Endothelial cell of umbilical vein (primary cell): ENCODE data around the gene LMAN2. TPM values are rescaled to one million over a fixed set of nuclear protein-coding genes. Genes with fewer than 3 reads are reported as not detected.

Experiments
- BruUV-seq: library from RNA; stranded (reverse); fragments of 400-500 nt; replicated peaks from 2 replicates; lab custom pipeline; 2021; lab: Mats Ljungman, UMichigan
- CTCF ChIA-PET: fragments of 300-600, 350-600 bp; sonication (Branson Sonifier 250); formaldehyde crosslinking; loops from one replicate; lab custom pipeline; 2021; ENCODE audit warnings: antibody characterized with exemption, inconsistent platforms; lab: Charles Lee
- POLR2A ChIA-PET: fragments of 300-600, 350-600 bp; sonication (Branson Sonifier 250); formaldehyde crosslinking; loops from one replicate; lab custom pipeline; 2021; ENCODE audit warnings: antibody characterized with exemption, inconsistent platforms; lab: Charles Lee
- DNase-seq: peaks from one replicate; pipeline ENCODE4 v3.0.0-alpha.2; 2011; ENCODE audit warnings: low read depth, low spot score
- FAIRE-seq: peaks from 2 replicates; lab custom pipeline; 2011; peaks lifted over from hg19 to GRCh38; lab: Jason Lieb, UNC
- H2AFZ ChIP-seq: 2 replicates; pipeline ENCODE4 v1.6.0; 2012; ENCODE audit warnings: low read depth, low read length, control low read depth, inconsistent platforms
- H3K27ac ChIP-seq: 2 replicates; pipeline ENCODE4 v1.5.1; 2011; ENCODE audit warnings: low read depth, mild to moderate bottlenecking, control low read depth, low read length, moderate library complexity; ENCODE audit not compliant: insufficient read depth
- H3K27me3 ChIP-seq, 2 experiments: 2 replicates each; pipeline versions ENCODE4 v1.6.0 to v1.6.1; 2011; ENCODE audit warnings: low read length in 2 of 2, mixed read lengths in 1 of 2; ENCODE audit not compliant: control insufficient read depth in 2 of 2, insufficient read depth in 2 of 2
- H3K36me3 ChIP-seq, 2 experiments: 2 replicates in 1 of 2; 3 replicates in 1 of 2; pipeline ENCODE4 v1.5.1; 2011; ENCODE audit warnings: low read length in 2 of 2, mild to moderate bottlenecking in 1 of 2, moderate library complexity in 1 of 2; ENCODE audit not compliant: control insufficient read depth in 2 of 2, insufficient read depth in 2 of 2; ENCODE audit errors: extremely low read depth in 1 of 2
- H3K4me1 ChIP-seq: 3 replicates; pipeline ENCODE4 v1.5.1; 2011; ENCODE audit warnings: mild to moderate bottlenecking, low read length; ENCODE audit not compliant: control insufficient read depth, insufficient read depth; ENCODE audit errors: extremely low read depth
- H3K4me2 ChIP-seq: 2 replicates; pipeline ENCODE4 v1.6.1; 2011; ENCODE audit warnings: low read length, control low read depth, mixed read lengths; ENCODE audit not compliant: insufficient read depth
- H3K4me3 ChIP-seq, 3 experiments: fragments of 200-600 bp in 1 of 3; sonication (generic), shearing (Covaris generic) in 1 of 3; replicated peaks in 1 of 3; 2 replicates each; pipeline ENCODE4 v1.5.1; 2011 to 2016; ENCODE audit warnings: control low read depth in 3 of 3, low read length in 3 of 3, mild to moderate bottlenecking in 2 of 3, inconsistent platforms in 1 of 3, low read depth in 1 of 3, moderate library complexity in 1 of 3; ENCODE audit not compliant: insufficient read depth in 1 of 3
- H3K79me2 ChIP-seq: 2 replicates; pipeline ENCODE4 v1.6.0; 2012; ENCODE audit warnings: low read length, inconsistent platforms; ENCODE audit not compliant: control insufficient read depth, insufficient read depth
- H3K9ac ChIP-seq: replicated peaks from 2 replicates; pipeline ENCODE3; 2011; ENCODE audit warnings: low read length, control low read depth; ENCODE audit not compliant: insufficient read depth; ENCODE audit errors: extremely low read depth
- H3K9me1 ChIP-seq: replicated peaks from 3 replicates; pipeline ENCODE4 v1.6.0; 2011; ENCODE audit warnings: mild to moderate bottlenecking, low read length; ENCODE audit not compliant: control insufficient read depth, insufficient read depth; ENCODE audit errors: extremely low read depth
- H3K9me3 ChIP-seq: replicated peaks from 2 replicates; pipeline ENCODE4 v1.5.1; 2012; ENCODE audit warnings: low read length, inconsistent platforms; ENCODE audit not compliant: control insufficient read depth, insufficient read depth
- H4K20me1 ChIP-seq: replicated peaks from 2 replicates; pipeline ENCODE3; 2011; ENCODE audit warnings: mild to moderate bottlenecking, low read length; ENCODE audit not compliant: control insufficient read depth, insufficient read depth; ENCODE audit errors: extremely low read depth
- CTCF ChIP-seq, 2 donors: IDR thresholded peaks; 1 replicate in 1 of 2; 2 replicates in 1 of 2; pipeline ENCODE4 v1.5.1; 2011; ENCODE audit warnings: low read length in 2 of 2, mild to moderate bottlenecking in 2 of 2, moderate library complexity in 2 of 2, control low read depth in 1 of 2, inconsistent platforms in 1 of 2, low read depth in 1 of 2; ENCODE audit not compliant: insufficient read depth in 1 of 2; ENCODE audit errors: extremely low read depth in 1 of 2
- EZH2 ChIP-seq: IDR thresholded peaks from 2 replicates; pipeline ENCODE4 v1.6.1; 2012; ENCODE audit warnings: borderline replicate concordance, low read depth, mild to moderate bottlenecking, moderate library complexity, low read length, inconsistent platforms; ENCODE audit not compliant: severe bottlenecking
- FOS ChIP-seq: IDR thresholded peaks from 2 replicates; pipeline ENCODE4 v1.6.1; 2011; ENCODE audit warnings: mild to moderate bottlenecking, low read length, moderate library complexity, borderline replicate concordance; ENCODE audit not compliant: insufficient read depth
- GATA2 ChIP-seq: IDR thresholded peaks from 2 replicates; pipeline ENCODE4 v1.7.0; 2011; ENCODE audit warnings: low read depth, mild to moderate bottlenecking, moderate library complexity, mixed read lengths, low read length; ENCODE audit not compliant: insufficient read length, insufficient read depth
- JUN ChIP-seq: IDR thresholded peaks from 2 replicates; pipeline ENCODE4 v1.6.1; 2011; ENCODE audit warnings: borderline replicate concordance, low read depth; ENCODE audit not compliant: insufficient read length, insufficient read depth
- MAX ChIP-seq: IDR thresholded peaks from 2 replicates; pipeline ENCODE4 v1.6.1; 2011; ENCODE audit not compliant: insufficient read depth, insufficient read length
- MYC ChIP-seq: IDR thresholded peaks from one replicate; pipeline ENCODE4 v1.6.1; 2011; ENCODE audit warnings: mild to moderate bottlenecking, low read depth, low read length
- POLR2A ChIP-seq: IDR thresholded peaks from 2 replicates; pipeline ENCODE4 v1.6.1; 2012; ENCODE audit warnings: low read depth, mild to moderate bottlenecking, control low read depth, low read length
- POLR2AphosphoS5 ChIP-seq: IDR thresholded peaks from 2 replicates; pipeline ENCODE4 v1.6.1; 2012; ENCODE audit warnings: low read depth, mild to moderate bottlenecking, control low read depth, low read length, moderate library complexity; ENCODE audit not compliant: insufficient read depth
- dilution Hi-C: fragments of 300-500 bp; cut with MboI; formaldehyde crosslinking; loops from one replicate; pipeline ENCODE4 v1.15.0; 2019; ENCODE audit warnings: low sequenced_read_pairs; ENCODE audit not compliant: extremely low pct_ligation_motif_present
- intact Hi-C: fragments of 100-400 bp; cut with micrococcal nuclease; formaldehyde crosslinking; loops from one replicate; pipeline ENCODE4 v1.10.0; 2022
- polyA plus RNA-seq, 4 experiments: library from polyadenylated mRNA; depleted of rRNA in 3 of 4; stranded (reverse) in 3 of 4; unstranded in 1 of 4; fragments of >200 nt; gene quantifications; 2 replicates each; pipeline versions ENCODE4 v1.2.1 to v1.2.3, GENCODE V29; 2011 to 2012; ENCODE audit warnings: missing spikeins in 1 of 4
- total RNA-seq: library from RNA; stranded (reverse); gene quantifications from 2 replicates; pipeline ENCODE4 v1.2.3, GENCODE V29; 2021

Gene LMAN2
- total and polyA plus RNA-seq, 2 donors (not counting 3 experiments of a cell fraction or from before 2014, with no cell fraction given) = 151 to 370 TPM

- FAIRE-seq = no peak
- dilution Hi-C loops = no loop called here
Observed at GRCh38 chr5:177288191-177288590, 63.3 kb downstream of the LMAN2 start.

More at GRCh38 chr5:177288191-177288590, 63.3 kb downstream of the LMAN2 start:
- H3K27ac ChIP-seq = no peak overlapping the region
- no peak overlapping the region for H2AFZ ChIP-seq
- no peak overlapping the region for H3K9ac ChIP-seq
- no peak overlapping the region for H3K4me2 ChIP-seq
- no peak overlapping the region for H3K4me3 ChIP-seq
- no peaks in the 10 kb centered on the region for H3K27me3 ChIP-seq
- ChIA-PET CTCF (interaction anchor here (1.9 kb wide), 1 partner anchor 21 kb away, joined by 6 read pairs; no protein-coding TSS in a partner anchor), POLR2A (no interaction called here)
- BruUV-seq = no TSS peak
- no peaks in the 10 kb centered on the region for H4K20me1 ChIP-seq
- no peaks in the 10 kb centered on the region for H3K4me1 ChIP-seq
- H3K9me3 ChIP-seq = no peaks in the 10 kb centered on the region
- H3K79me2 ChIP-seq = no peaks in the 10 kb centered on the region
- TF ChIP-seq JUN = no peak
- no peak for TF ChIP-seq MYC
- TF ChIP-seq FOS = no peak
- TF ChIP-seq POLR2A = no peak
- no peak for TF ChIP-seq GATA2
- no peak for TF ChIP-seq MAX
- no peak for TF ChIP-seq CTCF (IDR thresholded peaks at IDR 0.05; ENCODE audit: extremely low read depth in 1 of 2, insufficient read depth in 1 of 2, low read depth in 1 of 2, low read length in 2 of 2)
- no peak for TF ChIP-seq POLR2AphosphoS5
- no peak for TF ChIP-seq EZH2
- intact Hi-C loops = no loop called here
- no peaks in the 10 kb centered on the region for H3K9me1 ChIP-seq
- peaks cover 17 to 29% of the 10 kb centered on the region in 2 experiments for H3K36me3 ChIP-seq
- no peak for DNase-seq

Other genes starting within 250 kb of the LMAN2 start
- 76.1 and 90.4 TPM in 2 replicates for gene NSD1, start 217.9 kb downstream of the LMAN2 start, total RNA-seq
- gene NSD1, start 217.9 kb downstream of the LMAN2 start, polyA plus RNA-seq = 12.4 and 14.4 TPM in 2 replicates
- gene RAB24, start 47.9 kb downstream of the LMAN2 start, total RNA-seq = 20.6 and 20.7 TPM in 2 replicates
- 43.6 and 44.0 TPM in 2 replicates for gene RAB24, start 47.9 kb downstream of the LMAN2 start, polyA plus RNA-seq
- gene PRELID1, start 47.9 kb downstream of the LMAN2 start, total RNA-seq = 201 and 203 TPM in 2 replicates
- 293 and 356 TPM in 2 replicates for gene PRELID1, start 47.9 kb downstream of the LMAN2 start, polyA plus RNA-seq
- 30.5 and 44.2 TPM in 2 replicates for gene MXD3, start 39.8 kb downstream of the LMAN2 start, total RNA-seq
- gene MXD3, start 39.8 kb downstream of the LMAN2 start, polyA plus RNA-seq = 38.4 and 49.9 TPM in 2 replicates
- gene RGS14, start 6.3 kb upstream of the LMAN2 start, total RNA-seq = 4.3 and 4.8 TPM in 2 replicates
- 7.3 and 9.9 TPM in 2 replicates for gene RGS14, start 6.3 kb upstream of the LMAN2 start, polyA plus RNA-seq
- not detected in 2 replicates for gene SLC34A1, start 32.8 kb upstream of the LMAN2 start, total RNA-seq
- not detected in 2 replicates for gene SLC34A1, start 32.8 kb upstream of the LMAN2 start, polyA plus RNA-seq
- not detected in 2 replicates for gene PFN3, start 49.0 kb upstream of the LMAN2 start, total RNA-seq
- gene PFN3, start 49.0 kb upstream of the LMAN2 start, polyA plus RNA-seq = not detected in 2 replicates
- gene F12, start 57.9 kb upstream of the LMAN2 start, total RNA-seq = 1.00 and 1.4 TPM in 2 replicates
- gene F12, start 57.9 kb upstream of the LMAN2 start, polyA plus RNA-seq = 1.4 and 2.7 TPM in 2 replicates
- 36.4 and 37.0 TPM in 2 replicates for gene GRK6, start 75.0 kb upstream of the LMAN2 start, total RNA-seq
- gene GRK6, start 75.0 kb upstream of the LMAN2 start, polyA plus RNA-seq = 22.9 and 28.9 TPM in 2 replicates
- 5.7 and 6.5 TPM in 2 replicates for gene PRR7, start 95.1 kb upstream of the LMAN2 start, total RNA-seq
- 6.6 and 10.5 TPM in 2 replicates for gene PRR7, start 95.1 kb upstream of the LMAN2 start, polyA plus RNA-seq
- 310 and 336 TPM in 2 replicates for gene DBN1, start 122.0 kb upstream of the LMAN2 start, total RNA-seq
- gene DBN1, start 122.0 kb upstream of the LMAN2 start, polyA plus RNA-seq = 198 and 267 TPM in 2 replicates
- gene PDLIM7, start 145.9 kb upstream of the LMAN2 start, total RNA-seq = 318 and 371 TPM in 2 replicates
- 314 and 418 TPM in 2 replicates for gene PDLIM7, start 145.9 kb upstream of the LMAN2 start, polyA plus RNA-seq
- 5.3 and 8.1 TPM in 2 replicates for gene DOK3, start 158.2 kb upstream of the LMAN2 start, total RNA-seq
- gene DOK3, start 158.2 kb upstream of the LMAN2 start, polyA plus RNA-seq = 4.8 and 5.1 TPM in 2 replicates
- gene DDX41, start 165.3 kb upstream of the LMAN2 start, total RNA-seq = 86.4 and 103 TPM in 2 replicates
- 118 and 127 TPM in 2 replicates for gene DDX41, start 165.3 kb upstream of the LMAN2 start, polyA plus RNA-seq
- 73.6 and 75.7 TPM in 2 replicates for gene FAM193B, start 202.9 kb upstream of the LMAN2 start, total RNA-seq
- 57.9 and 60.8 TPM in 2 replicates for gene FAM193B, start 202.9 kb upstream of the LMAN2 start, polyA plus RNA-seq
- gene TMED9, start 240.5 kb upstream of the LMAN2 start, total RNA-seq = 286 and 291 TPM in 2 replicates
- gene TMED9, start 240.5 kb upstream of the LMAN2 start, polyA plus RNA-seq = 314 and 331 TPM in 2 replicates
- 35.1 and 35.3 TPM in 2 replicates for gene B4GALT7, start 248.5 kb upstream of the LMAN2 start, total RNA-seq
- gene B4GALT7, start 248.5 kb upstream of the LMAN2 start, polyA plus RNA-seq = 78.9 and 101 TPM in 2 replicates